ENCODE measurements around the gene SPAG17.

SPAG17 gene

GRCh38 chr1:118159569-118159968 is 25.5 kb downstream of the SPAG17 start:
- peak; percentile 82 for DNase-seq

- no peak for DNase-seq
Observed at GRCh38 chr1:118158924-118159323, 26.1 kb downstream of the SPAG17 start.

GRCh38 chr1:118157506-118157905 is 27.5 kb downstream of the SPAG17 start:
- DNase-seq: no peak

DNA sequence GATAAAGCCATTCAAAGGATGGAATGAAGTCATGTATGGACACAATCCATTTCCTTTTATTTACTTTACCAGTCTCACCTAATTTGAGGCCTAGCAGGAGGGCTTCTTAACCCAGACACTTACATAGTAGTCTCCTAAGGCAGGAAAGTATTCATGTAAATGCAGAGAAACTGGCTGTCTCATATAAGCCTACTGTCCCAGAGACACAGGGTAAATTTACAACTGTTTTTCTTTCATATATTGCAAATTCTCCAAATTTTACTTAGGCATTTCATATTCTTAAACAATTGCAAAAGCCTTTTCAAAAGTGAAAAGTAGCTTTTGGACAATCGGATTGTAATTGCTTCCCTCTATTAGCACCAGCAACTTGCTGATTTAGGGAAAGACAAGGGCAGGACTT is 29.9 kb downstream of the SPAG17 start:
- no peak for DNase-seq

GRCh38 chr1:118154220-118154619 is 30.8 kb downstream of the SPAG17 start:
- DNase-seq: no peak

GRCh38 chr1:118151312-118151937 is 33.6 kb downstream of the SPAG17 start:
- DNase-seq: no peak

GRCh38 chr1:118149799-118150198 is 35.2 kb downstream of the SPAG17 start:
- no peak for DNase-seq

DNA sequence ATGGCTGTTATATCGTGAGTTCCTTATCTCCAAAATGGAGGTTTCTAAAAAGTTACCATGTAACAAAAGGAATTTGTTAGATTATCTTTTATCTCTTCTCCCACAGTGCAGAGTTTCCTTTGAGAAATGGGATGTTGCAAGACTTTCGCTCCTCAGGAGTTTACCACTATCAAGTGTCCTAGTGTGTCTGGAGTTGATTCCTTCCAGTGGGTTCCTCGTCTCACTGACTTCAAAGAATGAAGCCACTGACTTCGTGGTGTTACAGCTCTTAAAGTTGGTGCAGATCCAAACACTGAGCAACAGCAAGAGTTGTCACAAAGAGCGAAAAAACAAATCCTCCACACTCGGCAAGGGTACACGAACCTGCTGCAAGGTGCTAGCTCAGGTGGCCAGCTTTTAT is 37.0 kb downstream of the SPAG17 start:
- DNase-seq: no peak

DNA sequence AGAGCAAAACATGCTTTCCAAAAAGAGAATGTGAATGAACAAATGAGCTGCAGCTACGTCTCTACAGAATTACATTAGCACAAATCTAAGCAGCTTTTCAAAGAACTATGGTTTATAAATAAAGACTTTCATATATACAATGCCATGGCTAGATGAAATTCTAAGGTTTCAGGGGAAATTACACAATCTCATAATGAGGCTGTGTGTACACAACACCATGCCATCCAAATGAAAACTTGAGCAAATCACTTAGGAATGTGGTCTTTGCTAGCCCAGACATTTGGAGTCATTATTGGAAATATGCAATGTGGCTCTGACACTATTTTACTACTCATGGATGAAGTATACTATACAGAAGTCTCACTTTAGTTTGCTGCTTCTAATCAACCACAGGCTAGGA is 37.5 kb downstream of the SPAG17 start:
- no peak for DNase-seq

GRCh38 chr1:118145721-118146120 is 39.3 kb downstream of the SPAG17 start:
- DNase-seq: no peak

DNA sequence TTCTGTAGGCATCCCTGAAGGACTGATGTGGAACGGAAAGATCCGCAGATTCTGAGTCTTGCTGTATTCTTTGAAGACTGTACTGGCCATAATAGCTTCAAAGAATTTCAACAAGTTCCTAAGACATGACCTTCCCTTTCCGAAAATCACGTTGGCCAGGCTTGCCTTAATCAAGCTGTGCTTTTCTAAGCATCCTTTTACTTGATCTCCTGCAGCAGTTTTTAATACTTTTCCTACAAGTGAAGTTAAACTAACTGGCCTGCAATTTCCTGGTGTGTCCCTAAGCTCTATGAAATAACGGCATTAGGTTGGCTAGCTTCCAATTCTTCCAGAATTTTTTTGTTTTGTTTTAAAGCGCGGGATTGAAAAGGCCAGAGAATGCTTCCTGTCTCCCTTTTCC is 40.3 kb downstream of the SPAG17 start:
- no peak for DNase-seq

DNA sequence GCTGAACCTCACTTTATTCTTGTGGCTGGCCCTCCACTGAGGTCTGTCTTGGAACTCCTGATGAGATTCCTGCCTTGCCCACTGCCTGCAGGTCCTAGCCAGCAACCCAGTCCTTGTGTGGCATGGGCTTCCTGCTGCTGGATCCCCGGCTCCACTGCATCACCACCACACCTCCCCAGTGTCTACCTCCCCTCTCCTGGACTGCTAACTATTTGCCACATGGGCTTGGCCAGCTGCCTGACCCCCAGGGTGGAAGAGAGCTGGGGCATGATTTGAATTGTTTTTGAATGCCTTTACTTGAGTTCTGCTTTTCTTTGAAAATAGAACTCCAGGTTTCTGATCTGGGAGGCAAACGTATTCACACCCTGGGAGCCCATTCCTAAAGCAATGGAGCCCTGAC is 41.2 kb downstream of the SPAG17 start:
- no peak for DNase-seq

DNA sequence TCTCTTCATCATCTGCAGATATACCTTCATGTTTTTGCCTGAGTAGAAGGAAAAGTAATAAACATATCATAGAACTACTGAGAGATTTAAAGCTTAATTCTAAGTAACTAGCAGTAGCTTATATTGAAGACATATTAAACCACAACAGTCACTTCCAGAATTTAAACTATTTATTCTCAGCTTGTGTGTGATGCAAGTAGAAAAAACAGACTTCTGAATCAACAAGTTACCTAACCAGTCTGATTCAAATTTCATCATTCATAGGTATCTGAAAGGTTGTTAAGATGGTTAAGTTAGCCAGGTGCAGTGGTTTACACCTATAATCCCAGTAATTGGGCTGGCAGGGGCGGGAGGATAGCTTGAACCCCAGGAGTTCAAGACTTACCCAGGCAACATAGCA is 41.9 kb downstream of the SPAG17 start:
- DNase-seq: no peak

DNA sequence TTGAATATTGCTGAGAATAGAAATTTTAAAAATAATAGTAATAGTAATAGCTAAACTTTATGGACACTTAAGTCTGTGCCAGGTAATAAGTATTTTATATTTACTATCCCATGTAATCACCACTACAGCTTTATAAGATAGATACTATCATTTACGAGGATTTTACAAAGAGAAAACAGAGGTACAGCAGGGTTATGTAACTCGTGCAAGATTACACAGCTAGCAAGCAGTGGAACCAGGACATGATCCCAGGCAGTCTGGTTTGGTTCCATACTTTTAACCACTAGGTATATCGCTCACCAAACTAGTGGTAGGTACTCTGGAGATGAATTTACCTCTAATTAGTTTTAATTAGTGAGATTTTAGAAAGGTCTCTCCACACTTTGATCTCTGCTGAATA is 42.5 kb downstream of the SPAG17 start:
- DNase-seq: no peak

- DNase-seq: no peak
Observed at GRCh38 chr1:118137900-118138299, 47.1 kb downstream of the SPAG17 start.

DNA sequence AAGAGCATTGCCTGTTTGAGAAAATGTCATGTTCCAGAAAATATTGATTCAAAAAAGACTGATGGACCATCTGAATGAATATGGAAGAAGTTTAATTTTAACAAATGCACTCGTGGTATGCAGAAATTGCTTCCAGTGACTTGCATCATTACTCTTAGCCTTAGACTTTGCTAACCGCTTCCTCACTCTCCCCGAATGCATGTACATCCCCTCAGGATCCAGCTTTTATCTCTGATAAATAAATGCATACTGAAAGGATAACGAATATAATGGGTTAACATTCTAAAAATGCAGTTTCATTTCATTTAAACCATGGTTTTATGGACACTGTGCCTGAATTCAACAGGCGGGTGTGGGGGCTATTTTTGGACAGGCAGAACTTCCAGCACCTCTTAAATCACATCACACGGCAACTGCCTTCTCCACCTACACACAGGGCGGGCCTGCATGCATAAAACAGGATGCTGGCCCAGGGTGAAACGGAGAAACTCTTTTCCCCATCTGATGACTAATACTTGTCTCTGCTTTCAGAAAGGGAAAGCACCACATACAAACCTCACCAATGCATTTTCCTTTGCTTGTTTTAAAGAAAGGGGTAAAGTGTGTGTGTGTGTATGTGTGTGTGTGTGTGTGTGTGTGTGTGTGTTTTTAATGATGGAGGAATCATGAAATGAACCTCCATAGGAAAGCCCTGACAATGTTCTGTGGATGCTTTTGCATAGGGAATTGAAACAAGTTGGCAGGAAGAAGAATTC is 48.7 kb downstream of the SPAG17 start:
- no peak for DNase-seq

DNA sequence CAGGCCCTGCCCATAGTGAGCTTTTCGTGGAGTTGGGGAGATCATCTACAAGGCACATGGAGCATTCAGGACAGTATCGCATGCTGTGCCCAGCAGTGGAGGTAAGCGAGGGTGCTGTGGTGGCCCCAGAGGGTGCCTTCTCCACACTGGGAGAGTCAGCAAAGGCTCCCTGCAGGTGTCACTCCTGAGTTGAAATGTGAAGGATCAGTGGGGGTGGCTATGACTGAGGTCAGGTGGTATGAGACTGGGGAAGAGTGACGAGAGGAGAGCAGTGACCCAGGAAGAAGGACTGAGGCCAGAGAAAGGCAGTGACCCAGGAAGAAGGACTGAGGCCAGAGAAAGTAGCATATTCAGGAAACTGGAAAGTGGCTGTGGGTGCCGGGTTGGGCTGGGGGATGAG is 53.0 kb downstream of the SPAG17 start:
- DNase-seq: no peak

DNA sequence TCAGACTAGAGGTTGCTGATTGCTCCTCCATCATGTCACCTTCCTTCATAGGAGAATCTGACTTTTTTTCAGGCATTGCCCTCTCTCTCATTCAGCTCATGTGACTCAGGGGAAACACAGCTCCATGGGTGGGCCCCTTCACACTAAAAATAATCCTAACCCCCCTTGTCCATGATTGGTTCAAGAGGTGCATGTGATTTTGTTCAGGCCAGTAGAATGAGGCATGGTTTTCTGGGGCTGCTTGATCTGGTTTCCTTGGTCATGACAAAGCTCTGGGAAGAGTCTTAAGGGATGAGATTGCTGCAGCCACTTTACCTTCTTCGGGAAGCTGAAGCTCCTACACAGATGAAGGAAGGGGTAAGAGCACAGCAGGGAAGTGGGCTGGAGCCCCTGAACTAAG is 56.3 kb downstream of the SPAG17 start:
- no peak for DNase-seq

DNA sequence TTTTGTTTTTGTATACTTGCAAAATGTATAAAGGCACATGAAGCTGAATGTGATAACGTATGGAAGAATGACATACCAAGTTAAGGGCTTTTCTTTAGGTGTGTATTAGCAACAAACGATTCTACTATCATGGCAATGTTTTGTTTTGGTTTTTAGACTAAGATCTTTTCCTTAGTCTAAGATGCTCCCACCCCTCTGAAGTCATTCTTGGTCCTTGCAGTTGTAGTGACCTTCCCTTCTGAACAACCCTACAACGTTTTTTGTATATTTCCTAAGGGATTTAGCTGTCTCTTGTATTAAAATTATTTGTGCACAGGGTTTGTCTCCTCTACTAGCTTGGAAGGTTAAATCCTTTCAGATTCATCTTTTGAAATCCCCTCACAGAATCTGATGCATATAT is 61.0 kb downstream of the SPAG17 start:
- no peak for DNase-seq

- DNase-seq: no peak
Observed at GRCh38 chr1:118123116-118123839, 61.8 kb downstream of the SPAG17 start.

DNA sequence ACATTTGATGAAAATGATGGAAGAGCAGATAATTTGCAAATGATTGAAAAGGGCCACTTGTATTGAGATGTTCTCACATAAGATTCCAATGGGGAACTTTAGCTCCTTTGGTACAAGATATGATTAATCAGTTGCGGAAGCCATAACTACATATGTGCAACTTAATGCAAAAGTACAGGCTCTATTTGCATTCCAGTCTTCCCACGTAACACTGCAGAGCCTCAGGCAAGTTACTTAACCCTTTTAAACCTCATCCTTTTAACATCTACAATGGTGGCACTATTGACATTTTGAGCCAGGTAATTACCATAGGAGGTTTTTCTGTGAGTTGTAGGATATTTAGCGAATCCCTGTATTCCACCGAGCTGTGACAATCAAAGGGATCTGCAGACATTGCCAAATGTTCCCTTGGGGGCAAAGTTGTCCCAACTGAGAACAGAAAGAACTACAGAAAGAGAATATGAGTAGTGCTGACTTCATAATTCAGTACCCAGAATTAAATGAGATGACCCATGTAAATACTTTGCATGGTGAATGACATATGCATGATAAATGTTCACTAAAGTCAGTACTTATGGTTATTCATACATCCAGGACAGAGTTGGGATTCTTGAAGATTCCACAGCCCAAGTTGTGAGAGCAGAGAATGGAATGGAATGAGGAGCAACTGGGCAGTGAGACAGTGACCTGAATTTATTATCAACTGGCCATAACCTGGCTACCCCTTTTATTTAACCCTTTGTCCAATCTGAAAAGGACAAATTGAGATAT is 62.6 kb downstream of the SPAG17 start:
- no peak for DNase-seq

- DNase-seq: no peak
Observed at GRCh38 chr1:118118873-118119463, 66.1 kb downstream of the SPAG17 start.

GRCh38 chr1:118118469-118118868 is 66.6 kb downstream of the SPAG17 start:
- no peak for DNase-seq
